HG03378 (cell line): ENCODE results near the gene ANGPTL8.

Source experiments
- ATAC-seq: cut with Tn5 transposase; IDR thresholded peaks from one replicate; pipeline ENCODE4 v1.9.1; 2021; ENCODE audit warnings: mild to moderate bottlenecking, moderate library complexity; ENCODE audit not compliant: unreplicated experiment

The ANGPTL8 gene

DNA sequence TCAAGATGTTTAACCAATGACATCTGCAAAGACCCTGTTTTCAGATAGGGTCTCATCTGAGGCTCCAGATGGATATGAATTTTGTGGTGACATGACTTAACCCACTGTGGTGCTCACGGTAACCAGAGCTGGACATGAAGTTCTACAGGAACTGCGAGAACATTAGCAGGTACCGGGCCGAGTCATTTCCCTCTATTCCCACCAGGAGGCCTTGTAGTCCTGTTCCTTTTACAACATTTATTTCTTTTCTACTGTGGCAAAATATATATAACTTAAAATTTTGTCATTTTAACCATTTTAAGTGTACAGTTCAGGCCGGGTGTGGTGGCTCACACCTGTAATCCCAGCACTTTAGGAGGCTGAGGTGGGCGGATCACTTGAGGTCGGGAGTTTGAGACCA, 48.9 kb downstream of the ANGPTL8 start:
- no peak for ATAC-seq

GRCh38 chr19:11290256-11290655, 50.8 kb downstream of the ANGPTL8 start:
- ATAC-seq = no peak

- no peak for ATAC-seq
These were observed 52.0 kb downstream of the ANGPTL8 start for GRCh38 chr19:11291415-11291814.
